Activated T-helper 17 cell treated with anti-CD3 and anti-CD28 coated beads, Interleukin-2, amount 50 U/mL, for 72 hours (primary cell): ENCODE measurements around the gene CYSLTR1. TPM values are rescaled to one million over a fixed set of nuclear protein-coding genes. Genes with fewer than 3 reads are reported as not detected.
"Not testable (repeated sequence)": the region's sequence is repeated elsewhere in the genome, so short reads cannot be mapped to it uniquely, and the experiment has no call there.

Experiments used
- ATAC-seq: fragments of 150-1000 bp; cut with Tn5 transposase; replicated peaks from 2 replicates; pipeline ENCODE4 v1.10.0; 2021; ENCODE audit warnings: mild to moderate bottlenecking, moderate library complexity
- H3K27ac Mint-ChIP-seq: one replicate; pipeline ENCODE4 v1.8.0; 2022; ENCODE audit warnings: mixed read lengths
- H3K27me3 Mint-ChIP-seq: one replicate; pipeline ENCODE4 v1.8.0; 2022; ENCODE audit warnings: mixed read lengths
- H3K36me3 Mint-ChIP-seq: one replicate; pipeline ENCODE4 v1.8.0; 2022; ENCODE audit warnings: low read depth, mild to moderate bottlenecking, mixed read lengths
- H3K4me1 Mint-ChIP-seq: one replicate; pipeline ENCODE4 v1.8.0; 2022; ENCODE audit warnings: mixed read lengths
- H3K4me3 Mint-ChIP-seq: one replicate; pipeline ENCODE4 v1.8.0; 2022; ENCODE audit warnings: mild to moderate bottlenecking, mixed read lengths
- H3K9me3 Mint-ChIP-seq: one replicate; pipeline ENCODE4 v1.8.0; 2022; ENCODE audit warnings: mixed read lengths
- total RNA-seq, 2 donors: library from RNA; stranded (reverse); gene quantifications; one replicate each; pipeline ENCODE4 v1.2.3, GENCODE V29; 2022

Gene CYSLTR1
- total RNA-seq, 2 donors from 2014 or later: 0.71 to 1.7 TPM

GRCh38 chrX:78314561-78314960, 12.8 kb downstream of the CYSLTR1 start:
- Mint-ChIP-seq H3K4me1 (peaks cover 15% of the 10 kb centered on the region), H3K27me3 (no peaks in the 10 kb centered on the region), H3K9me3 (no peaks in the 10 kb centered on the region), H3K36me3 (no peaks in the 10 kb centered on the region), H3K4me3 (peak overlapping the region; percentile 49), H3K27ac (peak overlapping the region; percentile 20)
- ATAC-seq: peak; percentile 96

- Mint-ChIP-seq H3K27me3 (no peaks in the 10 kb centered on the region), H3K27ac (peak overlapping the region; percentile 20), H3K36me3 (no peaks in the 10 kb centered on the region), H3K9me3 (no peaks in the 10 kb centered on the region), H3K4me1 (peaks cover 15% of the 10 kb centered on the region), H3K4me3 (peak overlapping the region; percentile 49)
- ATAC-seq: no peak
These were observed 13.9 kb downstream of the CYSLTR1 start for GRCh38 chrX:78313526-78313925.

- Mint-ChIP-seq H3K27me3 (no peaks in the 10 kb centered on the region), H3K9me3 (no peaks in the 10 kb centered on the region), H3K27ac (no peak overlapping the region), H3K4me1 (no peaks in the 10 kb centered on the region), H3K4me3 (no peak overlapping the region), H3K36me3 (no peaks in the 10 kb centered on the region)
- ATAC-seq: no peak
These were observed 19.7 kb downstream of the CYSLTR1 start for GRCh38 chrX:78307665-78308064.

- H3K27me3 Mint-ChIP-seq: no peaks in the 10 kb centered on the region
- no peak for ATAC-seq
- no peak overlapping the region for H3K4me3 Mint-ChIP-seq
- H3K36me3 Mint-ChIP-seq: no peaks in the 10 kb centered on the region
- peaks cover 8% of the 10 kb centered on the region for H3K9me3 Mint-ChIP-seq
- H3K27ac Mint-ChIP-seq: no peak overlapping the region
- H3K4me1 Mint-ChIP-seq: no peaks in the 10 kb centered on the region
These were observed 24.3 kb downstream of the CYSLTR1 start for GRCh38 chrX:78303086-78303485.

GRCh38 chrX:78300933-78301332, 26.5 kb downstream of the CYSLTR1 start:
- not testable (repeated sequence) for H3K4me3 Mint-ChIP-seq, ATAC-seq, H3K27me3 Mint-ChIP-seq, H3K36me3 Mint-ChIP-seq, H3K27ac Mint-ChIP-seq, H3K4me1 Mint-ChIP-seq
- H3K9me3 Mint-ChIP-seq: peaks cover 13% of the 10 kb centered on the region

GRCh38 chrX:78283511-78283910, 43.9 kb downstream of the CYSLTR1 start:
- Mint-ChIP-seq H3K36me3 (no peaks in the 10 kb centered on the region), H3K27me3 (no peaks in the 10 kb centered on the region), H3K27ac (no peak overlapping the region), H3K4me3 (no peak overlapping the region), H3K4me1 (no peaks in the 10 kb centered on the region), H3K9me3 (peaks cover 4% of the 10 kb centered on the region)
- no peak for ATAC-seq

GRCh38 chrX:78237127-78237526, 90.3 kb downstream of the CYSLTR1 start:
- Mint-ChIP-seq H3K4me3 (no peak overlapping the region), H3K9me3 (no peaks in the 10 kb centered on the region), H3K27ac (no peak overlapping the region), H3K36me3 (no peaks in the 10 kb centered on the region), H3K4me1 (no peaks in the 10 kb centered on the region), H3K27me3 (no peaks in the 10 kb centered on the region)
- ATAC-seq: peak; percentile 43

- H3K9me3 Mint-ChIP-seq, H3K27me3 Mint-ChIP-seq, ATAC-seq, H3K27ac Mint-ChIP-seq, H3K4me1 Mint-ChIP-seq, H3K4me3 Mint-ChIP-seq, H3K36me3 Mint-ChIP-seq: not testable (repeated sequence)
These were observed 101.4 kb downstream of the CYSLTR1 start for GRCh38 chrX:78226047-78226446.

Other genes starting within 250 kb of the CYSLTR1 start
- gene PGK1, start 223.4 kb downstream of the CYSLTR1 start, total RNA-seq: 1,000 to 10,000 TPM; 1,373 to 1,720 TPM
- 10 to 100 TPM; 13.4 to 20.6 TPM for gene TAF9B, start 188.0 kb downstream of the CYSLTR1 start, total RNA-seq